ENCODE measurements around the gene PRRG4. TPM values are rescaled to one million over a fixed set of nuclear protein-coding genes. Genes with fewer than 3 reads are reported as not detected.

The PRRG4 gene
- total and polyA plus RNA-seq, 2 of the 4 experiments (the other 2 are of a cell fraction), result not detected

- TF ChIP-seq CTCF (conservative IDR thresholded peaks at IDR 0.05; ENCODE audit: low read depth, low read length), result no peak
- TF ChIP-seq MAFK (IDR thresholded peaks at IDR 0.05; ENCODE audit: low read depth, low read length), result no peak
- TF ChIP-seq RAD21 (IDR thresholded peaks at IDR 0.05; ENCODE audit: low read length), result no peak
- TF ChIP-seq CHD1 (IDR thresholded peaks at IDR 0.05; ENCODE audit: low read depth, low read length), result no peak
- TF ChIP-seq MXI1 (IDR thresholded peaks at IDR 0.05; ENCODE audit: borderline replicate concordance, low read depth, low read length), result no peak
- TF ChIP-seq FOS (IDR thresholded peaks at IDR 0.05; ENCODE audit: low read depth, low read length), result no peak
- no peak for TF ChIP-seq MAZ (IDR thresholded peaks at IDR 0.05; ENCODE audit: borderline replicate concordance, low read depth, low read length)
- TF ChIP-seq, protein P1, sequence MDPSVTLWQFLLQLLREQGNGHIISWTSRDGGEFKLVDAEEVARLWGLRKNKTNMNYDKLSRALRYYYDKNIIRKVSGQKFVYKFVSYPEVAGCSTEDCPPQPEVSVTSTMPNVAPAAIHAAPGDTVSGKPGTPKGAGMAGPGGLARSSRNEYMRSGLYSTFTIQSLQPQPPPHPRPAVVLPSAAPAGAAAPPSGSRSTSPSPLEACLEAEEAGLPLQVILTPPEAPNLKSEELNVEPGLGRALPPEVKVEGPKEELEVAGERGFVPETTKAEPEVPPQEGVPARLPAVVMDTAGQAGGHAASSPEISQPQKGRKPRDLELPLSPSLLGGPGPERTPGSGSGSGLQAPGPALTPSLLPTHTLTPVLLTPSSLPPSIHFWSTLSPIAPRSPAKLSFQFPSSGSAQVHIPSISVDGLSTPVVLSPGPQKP (IDR thresholded peaks at IDR 0.05; ENCODE audit: borderline replicate concordance, low read depth, low read length), result no peak
- no peak for TF ChIP-seq BHLHE40 (IDR thresholded peaks at IDR 0.05; ENCODE audit: low read depth, low read length)
- TF ChIP-seq RCOR1 (IDR thresholded peaks at IDR 0.05; ENCODE audit: insufficient replicate concordance, low read length), result no peak
- TF ChIP-seq NFE2L2 (IDR thresholded peaks at IDR 0.05; ENCODE audit: low read depth, low read length), result no peak
- no peak for TF ChIP-seq POLR2A (IDR thresholded peaks at IDR 0.05; ENCODE audit: low read depth, low read length)
- TF ChIP-seq SMC3 (IDR thresholded peaks at IDR 0.05; ENCODE audit: low read depth, low read length), result no peak
- TF ChIP-seq CEBPB (IDR thresholded peaks at IDR 0.05; ENCODE audit: low read depth, low read length), result no peak
- TF ChIP-seq RFX5 (IDR thresholded peaks at IDR 0.05; ENCODE audit: low read depth, low read length), result no peak
- no peak for TF ChIP-seq USF2 (IDR thresholded peaks at IDR 0.05; ENCODE audit: low read depth, low read length)
- Histone ChIP-seq H3K36me3 (ENCODE audit: control insufficient read depth, insufficient read depth, low read length) (no peaks in the 10 kb centered on the region), H2AK5ac (ENCODE audit: low read depth, low read length) (no peak overlapping the region), H2BK120ac (ENCODE audit: low read depth, low read length) (no peak overlapping the region), H2BK20ac (ENCODE audit: low read depth, low read length) (no peak overlapping the region), H3K9me1 (ENCODE audit: insufficient read depth, low read length) (no peaks in the 10 kb centered on the region), H3K18ac (ENCODE audit: low read depth, low read length) (no peak overlapping the region), H3K79me1 (ENCODE audit: low read depth in 1 of 2, low read length in 2 of 2) (no peaks in the 10 kb centered on the region), H2BK15ac (ENCODE audit: low read depth, low read length) (no peak overlapping the region), H3K23ac (ENCODE audit: low read depth, low read length) (no peak overlapping the region), H3K9ac (ENCODE audit: low read depth, low read length) (no peak overlapping the region), H2AK9ac (replicated peaks; ENCODE audit: low read depth, low read length, poor library complexity) (no peak overlapping the region), H3K4me2 (ENCODE audit: low read depth, low read length) (no peak overlapping the region), H2AFZ (replicated peaks; ENCODE audit: low read length, poor library complexity) (no peak overlapping the region), H3K27me3 (ENCODE audit: control insufficient read depth, insufficient read depth, low read length) (peaks cover 2% of the 10 kb centered on the region), H4K5ac (ENCODE audit: low read depth, low read length) (no peak overlapping the region), H3K27ac (ENCODE audit: insufficient read depth, low read length) (no peak overlapping the region), H4K91ac (ENCODE audit: insufficient read depth, low read depth, low read length) (no peak overlapping the region), H3K4me1 (ENCODE audit: control insufficient read depth, insufficient read depth, low read length) (no peaks in the 10 kb centered on the region), H3K4me3 (ENCODE audit: insufficient read depth, low read depth, low read length) (no peak overlapping the region), H3K9me3 (ENCODE audit: control insufficient read depth, insufficient read depth, low read length) (no peaks in the 10 kb centered on the region), H3K4ac (ENCODE audit: low read depth, low read length) (no peak overlapping the region), H3K14ac (replicated peaks; ENCODE audit: low read depth, low read length) (no peak overlapping the region), H4K20me1 (ENCODE audit: insufficient read depth, low read length) (no peaks in the 10 kb centered on the region), H3K56ac (ENCODE audit: extremely low read depth, insufficient read depth, low read length) (no peak overlapping the region), H2BK5ac (ENCODE audit: low read depth, low read length, poor library complexity, severe bottlenecking) (no peak overlapping the region), H4K8ac (ENCODE audit: low read depth in 2 of 2, low read length in 2 of 2) (no peak overlapping the region)
- ChIA-PET CTCF (no interaction called here), POLR2A (ENCODE audit: unreplicated experiment) (no interaction called here)
- dilution Hi-C loops (cut with HindIII; ENCODE audit: low sequenced_read_pairs, unreplicated experiment), result no loop called here
- DNase-seq (no peak), ATAC-seq (ENCODE audit: low read depth) (no peak)
- intact Hi-C loops (cut with micrococcal nuclease), result no loop called here
- BruUV-seq (replicated peaks), result no TSS peak
- in situ Hi-C loops (cut with MboI; ENCODE audit: low sequenced_read_pairs), result loop anchor here (10.0 kb wide), 1 partner anchor 60 kb away; no protein-coding TSS in a partner anchor
These were observed 34.8 kb downstream of the PRRG4 start for GRCh38 chr11:32864555-32864954.

Measured in IMR-90 (cell line).